GM18517 (cell line): Measurements from ENCODE around the gene PLD1.
"Not testable (repeated sequence)": the region's sequence is repeated elsewhere in the genome, so short reads cannot be mapped to it uniquely, and the experiment has no call there.

ENCODE experiments used
- ATAC-seq: cut with Tn5 transposase; IDR thresholded peaks from one replicate; pipeline ENCODE4 v1.9.1; 2021; ENCODE audit warnings: mild to moderate bottlenecking, moderate library complexity; ENCODE audit not compliant: unreplicated experiment

PLD1 gene

DNA sequence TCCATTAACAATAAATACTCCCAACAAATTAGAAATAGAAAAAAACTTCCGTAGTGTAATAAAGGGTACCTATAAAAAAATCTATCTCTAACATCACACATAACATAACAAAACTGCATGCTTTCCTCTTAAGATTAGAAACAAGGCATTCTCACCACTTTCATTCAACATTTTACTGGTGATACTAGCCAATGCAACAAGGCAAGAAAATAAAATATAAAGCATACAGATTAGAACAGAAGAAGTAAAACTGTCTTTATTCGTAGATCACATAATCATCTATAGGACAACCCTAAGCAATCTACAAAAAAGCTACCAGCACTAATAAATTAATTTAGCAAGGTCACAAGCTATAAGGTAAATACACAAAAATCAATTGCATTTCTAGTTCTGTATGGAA, 107.1 kb downstream of the PLD1 start:
- ATAC-seq = no peak

DNA sequence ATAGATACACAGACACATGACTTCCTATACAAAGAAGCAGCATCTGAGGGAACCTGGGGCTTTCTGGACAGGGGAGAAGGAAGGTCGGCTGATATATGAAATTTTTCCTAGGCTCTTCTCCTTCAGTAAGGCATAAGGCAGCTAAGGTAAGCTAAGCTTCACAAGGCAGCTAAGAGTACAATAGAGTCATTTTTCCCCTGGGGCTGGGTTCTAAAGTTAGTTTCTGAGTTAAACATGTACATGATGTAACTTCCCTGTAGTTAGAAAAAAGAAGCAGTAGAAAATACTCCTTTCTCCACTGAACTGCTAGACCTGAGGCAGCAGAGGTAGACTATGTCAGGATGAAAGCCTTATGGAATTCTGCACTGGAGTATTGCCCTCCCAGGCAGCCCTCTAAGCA, 109.6 kb downstream of the PLD1 start:
- ATAC-seq = no peak

DNA sequence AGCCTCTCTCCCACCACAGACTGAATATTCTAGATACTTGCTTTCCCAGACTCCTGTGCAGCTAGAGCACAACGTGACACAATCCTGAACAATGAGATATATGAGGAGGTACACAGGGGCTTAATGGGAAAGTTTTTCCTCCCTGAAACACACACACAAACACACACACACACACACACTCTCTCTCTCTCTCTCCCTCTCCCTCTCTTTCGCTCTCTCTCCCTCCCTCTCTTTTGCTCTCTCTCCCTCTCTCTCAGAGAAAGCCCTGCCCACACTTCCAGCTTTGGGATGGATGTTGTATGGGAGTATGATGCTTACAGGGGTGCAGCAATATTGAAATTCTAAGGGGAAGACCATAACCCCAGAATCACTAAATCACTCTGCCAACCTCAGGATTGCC, 110.1 kb downstream of the PLD1 start:
- no peak for ATAC-seq

DNA sequence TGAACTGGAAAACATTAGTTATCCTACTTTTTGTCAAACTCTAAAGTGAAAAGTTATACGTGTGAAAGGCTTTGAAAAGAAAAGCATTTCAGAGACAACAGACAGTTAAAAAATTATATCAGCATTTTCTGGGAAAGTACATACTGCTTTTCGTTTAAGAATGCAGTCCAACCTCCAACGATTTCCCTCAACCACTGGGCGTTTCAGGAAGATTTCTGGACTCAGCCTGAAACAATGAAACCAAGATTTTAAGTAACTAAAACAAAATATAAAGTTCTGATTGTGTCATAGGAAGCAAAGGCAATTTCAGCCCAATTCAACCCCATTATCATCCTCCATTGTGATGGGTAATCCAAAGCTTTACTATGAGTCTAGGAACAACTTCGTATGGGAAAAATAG, 110.7 kb downstream of the PLD1 start:
- ATAC-seq = no peak

DNA sequence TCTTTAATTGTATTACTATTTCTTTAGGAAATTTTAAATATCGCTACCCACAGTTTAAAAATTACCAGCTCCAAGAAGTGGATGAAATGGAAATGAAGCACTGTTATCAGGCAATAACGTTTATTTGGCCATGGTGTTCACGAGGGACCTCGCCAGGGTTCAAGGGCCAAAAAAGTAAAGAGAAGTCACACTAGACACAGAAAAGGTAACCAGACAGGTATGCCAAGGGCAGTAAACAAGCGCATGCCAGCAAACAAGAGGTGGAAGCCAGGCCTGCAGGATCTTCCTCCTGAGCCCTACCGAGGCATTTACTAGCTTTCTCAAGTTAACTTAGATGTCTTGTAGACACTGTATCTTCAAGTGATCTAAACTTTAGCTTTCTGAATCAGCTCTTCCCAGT, 113.5 kb downstream of the PLD1 start:
- no peak for ATAC-seq

DNA sequence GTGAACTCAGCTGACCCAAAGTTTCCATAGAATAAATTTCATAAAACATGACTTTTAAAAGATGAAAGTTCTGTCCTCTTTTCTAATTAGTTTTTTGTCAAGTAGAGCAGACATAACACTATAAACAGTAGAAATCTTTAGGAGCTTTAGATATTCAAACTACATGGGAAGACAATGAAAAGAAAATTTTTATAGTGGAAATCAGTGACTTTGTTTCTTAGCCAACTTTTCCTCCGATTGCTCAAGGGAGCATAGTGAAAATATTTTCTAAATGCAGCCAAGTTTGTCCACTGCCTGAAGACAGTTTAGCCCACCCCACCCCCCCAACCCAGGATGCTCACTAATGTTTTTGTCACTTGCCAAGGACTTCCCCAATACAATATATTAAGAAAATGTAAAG, 114.9 kb downstream of the PLD1 start:
- ATAC-seq = no peak

DNA sequence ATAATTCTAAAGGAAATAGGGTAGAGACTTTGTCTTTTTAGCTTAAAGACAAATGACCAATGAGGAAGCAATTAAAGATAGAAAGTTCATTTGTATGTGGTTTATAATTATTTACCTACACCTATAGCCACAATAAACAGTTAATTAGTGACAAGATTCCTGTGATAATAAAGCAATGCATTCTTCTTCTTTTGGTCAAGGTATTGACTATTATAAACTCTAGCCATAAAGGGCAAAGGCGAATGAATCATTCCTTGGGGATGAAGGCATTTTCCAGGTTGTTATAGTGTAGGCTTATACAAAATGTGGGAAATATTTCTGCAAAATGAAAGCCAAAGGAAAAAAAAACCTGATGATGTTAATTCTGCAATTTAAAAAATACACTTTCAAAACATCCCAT, 115.4 kb downstream of the PLD1 start:
- ATAC-seq = no peak

DNA sequence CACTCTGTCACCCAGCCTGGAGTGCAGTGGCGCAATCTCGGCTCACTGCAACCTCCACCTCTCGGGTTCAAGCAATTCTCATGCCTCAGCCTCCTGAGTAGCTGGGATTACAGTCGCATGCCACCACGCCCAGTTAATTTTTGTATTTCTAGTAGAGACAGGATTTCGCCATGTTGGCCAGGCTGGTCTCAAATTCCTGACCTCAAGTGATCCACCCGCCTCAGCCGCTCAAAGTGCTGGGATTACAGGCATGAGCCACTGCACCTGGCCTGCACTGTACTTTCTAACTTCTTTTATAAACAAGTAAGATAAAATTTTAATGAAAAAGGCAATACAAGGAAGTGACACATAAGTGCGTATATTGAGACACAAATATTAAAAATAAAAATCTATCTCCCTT, 117.7 kb downstream of the PLD1 start:
- not testable (repeated sequence) for ATAC-seq

DNA sequence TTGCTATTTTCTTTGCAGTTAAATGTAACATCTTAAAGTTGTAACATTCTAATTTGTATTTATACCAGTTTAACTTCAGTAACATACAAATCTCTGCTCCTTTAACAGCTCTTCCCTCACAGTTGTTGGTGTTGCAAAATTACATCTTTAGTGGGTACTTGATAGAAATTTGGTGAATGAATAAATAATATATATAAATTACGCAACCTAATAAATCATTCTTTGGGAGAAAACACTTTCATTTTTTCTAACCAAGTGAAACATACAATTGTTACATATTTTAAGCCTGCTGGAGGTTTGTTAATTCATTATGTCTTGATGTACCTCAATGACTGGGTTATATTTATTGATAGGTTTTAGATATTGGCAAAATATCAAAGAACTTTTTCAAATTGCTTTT, 118.8 kb downstream of the PLD1 start:
- no peak for ATAC-seq

DNA sequence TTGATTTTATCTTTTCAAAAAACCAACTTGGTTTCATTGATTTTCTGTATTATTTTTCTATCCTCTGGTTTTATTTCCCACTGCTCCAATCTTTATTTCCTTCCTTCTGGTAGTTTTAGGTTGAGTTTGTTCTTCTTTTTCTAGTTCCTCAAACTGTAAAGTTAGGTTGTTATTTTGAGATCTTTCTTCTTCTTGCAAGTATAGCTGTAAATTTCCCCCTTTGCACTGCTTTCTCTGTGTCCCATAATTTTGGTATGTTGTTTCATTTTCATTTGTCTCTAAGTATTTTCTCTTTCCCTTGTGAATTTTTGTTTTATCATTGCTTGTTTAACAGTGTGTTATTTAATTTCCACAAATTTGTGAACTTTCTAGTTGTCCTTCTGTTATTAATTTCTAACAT, 120.0 kb downstream of the PLD1 start:
- peak; percentile 57 for ATAC-seq

DNA sequence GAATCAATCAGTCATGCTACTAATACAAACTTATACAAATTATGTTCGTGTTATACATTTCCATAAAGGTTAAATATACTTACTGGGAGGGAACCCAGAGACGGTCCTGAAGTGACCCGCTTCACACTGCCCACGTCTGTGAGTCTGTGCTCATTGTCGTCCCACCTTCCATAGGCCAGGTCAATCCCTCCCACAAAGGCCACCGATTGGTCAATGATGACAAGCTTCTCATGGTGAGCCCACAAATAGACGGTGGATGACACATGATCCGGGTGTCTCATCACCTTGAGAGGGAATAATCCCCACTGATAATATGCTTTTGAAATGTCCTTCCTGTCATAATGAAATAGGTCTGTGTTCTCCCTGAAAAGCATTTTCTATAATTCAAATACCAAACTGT, 121.7 kb downstream of the PLD1 start:
- ATAC-seq = no peak

DNA sequence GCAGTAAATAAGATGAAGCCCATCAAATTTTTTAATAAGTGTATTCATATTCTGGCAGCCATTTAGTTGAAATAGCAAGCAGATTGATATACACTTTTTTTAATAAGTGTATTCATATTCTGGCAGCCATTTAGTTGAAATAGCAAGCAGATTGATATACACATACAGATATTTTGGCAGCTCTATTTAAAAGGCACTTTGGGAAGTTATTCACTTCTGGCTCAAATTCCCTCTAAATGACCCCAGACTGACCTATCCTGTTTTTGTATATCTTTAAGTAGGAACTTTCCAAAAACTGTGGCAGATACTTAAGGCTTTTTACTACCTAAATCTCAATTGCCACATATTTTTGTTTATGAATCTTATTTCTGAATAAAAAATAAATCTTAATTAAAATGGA, 122.3 kb downstream of the PLD1 start:
- ATAC-seq = no peak

DNA sequence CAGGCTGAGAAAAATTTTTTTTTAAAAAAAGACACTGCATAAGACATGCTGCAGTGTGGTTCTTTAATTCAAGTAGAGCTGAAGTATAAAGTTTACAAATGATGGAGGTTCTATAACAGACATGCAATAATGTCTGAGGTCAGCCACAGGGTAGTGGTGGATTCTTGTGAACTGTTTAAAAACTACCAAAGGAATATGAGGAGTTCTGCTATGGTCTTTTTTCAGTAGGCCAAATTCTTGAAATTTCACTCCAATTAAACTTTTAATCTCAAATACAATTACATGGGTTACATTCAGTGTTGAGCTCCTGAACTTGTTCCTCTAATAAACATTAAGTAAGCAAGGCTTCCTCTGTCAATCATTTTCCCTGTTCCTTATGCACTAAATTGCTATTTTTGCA, 122.7 kb downstream of the PLD1 start:
- no peak for ATAC-seq

DNA sequence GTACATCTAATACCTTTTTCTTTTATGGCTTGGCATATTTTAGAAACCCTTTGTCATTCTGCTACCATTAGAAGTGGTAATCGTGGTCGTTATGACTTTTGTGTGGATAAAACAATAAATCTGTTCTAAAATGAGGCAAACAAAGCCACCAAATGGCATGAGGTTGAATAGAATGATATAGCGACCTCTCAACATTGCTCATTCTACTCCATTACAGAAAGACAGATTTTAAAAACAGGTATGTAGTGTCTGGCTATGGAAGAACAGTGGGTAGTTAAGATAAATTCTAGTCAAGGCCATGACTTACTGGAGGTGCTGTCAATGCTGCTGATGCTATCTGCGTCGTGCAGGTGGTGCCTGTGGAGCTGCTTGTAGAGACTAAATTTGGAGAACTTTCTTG, 123.2 kb downstream of the PLD1 start:
- ATAC-seq = no peak

DNA sequence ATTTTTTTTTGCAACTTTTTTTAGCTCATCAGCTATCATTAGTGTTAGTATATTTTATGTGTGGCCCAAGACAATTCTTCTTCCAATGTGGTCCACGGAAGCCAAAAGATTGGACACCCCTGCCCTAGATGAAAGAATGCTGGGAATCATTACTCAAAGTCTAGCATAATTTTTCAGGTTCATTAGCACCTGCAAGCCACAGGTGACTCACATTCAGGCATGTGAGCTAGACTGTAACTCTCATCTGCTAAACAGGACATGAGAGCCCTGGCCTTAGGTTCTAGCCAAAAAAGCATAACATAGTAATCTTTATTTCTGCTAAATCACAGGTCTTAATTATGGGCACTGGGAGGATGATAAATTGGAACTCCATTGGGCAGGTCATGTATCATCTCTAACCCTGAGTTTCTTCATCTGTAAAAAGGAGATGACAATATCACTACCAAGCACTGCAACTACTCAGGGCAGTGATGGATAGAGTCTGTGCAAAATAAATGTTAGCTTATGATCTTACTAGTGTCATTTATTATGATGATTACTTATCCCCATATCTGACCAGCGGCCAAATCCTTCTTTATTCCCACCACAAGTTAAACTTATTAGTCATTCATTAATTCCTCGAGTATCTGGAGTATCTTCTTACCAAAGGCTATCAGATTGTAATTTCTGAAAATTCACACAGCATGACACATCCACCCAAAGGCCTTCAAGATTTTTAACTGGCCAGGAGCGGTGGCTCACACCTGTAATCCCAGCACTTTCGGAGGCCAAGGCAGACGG, 125.0 kb downstream of the PLD1 start:
- ATAC-seq = no peak

DNA sequence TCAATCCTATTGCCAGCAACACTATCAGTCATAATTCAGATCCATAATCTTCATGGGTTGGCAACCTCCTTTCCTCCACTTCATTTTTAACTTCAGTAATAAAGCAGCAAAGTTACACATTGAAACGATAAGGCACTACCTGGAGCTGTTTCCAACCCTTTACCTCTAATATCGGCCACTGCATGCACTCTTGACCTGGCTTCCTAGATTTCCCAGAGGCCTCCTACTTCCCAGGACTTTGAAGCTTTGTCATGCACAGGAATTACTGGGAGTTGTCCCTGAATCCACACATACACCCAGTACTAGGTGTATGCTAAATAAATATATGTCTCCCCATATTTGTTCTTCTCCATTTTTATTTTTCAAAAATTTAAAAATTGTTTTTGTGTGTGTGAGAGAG, 126.1 kb downstream of the PLD1 start:
- ATAC-seq = no peak

DNA sequence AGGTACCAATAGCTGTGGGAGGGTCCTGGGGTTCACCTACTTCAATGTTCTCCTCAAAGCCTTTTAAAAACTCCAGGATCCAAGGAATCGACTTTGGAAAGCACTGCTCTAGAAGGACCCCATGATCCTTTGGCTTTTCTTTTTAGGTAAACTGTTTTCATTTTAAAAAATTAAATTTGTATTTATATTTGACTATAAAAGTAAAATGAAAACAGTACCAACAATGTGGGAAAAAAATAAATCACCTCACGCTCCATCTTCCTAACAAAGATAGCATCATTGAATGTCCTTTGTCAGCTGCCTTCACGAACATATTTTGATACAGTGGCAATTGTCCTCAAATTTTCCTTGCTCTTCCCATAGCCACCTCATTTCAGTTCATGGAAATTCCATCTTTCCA, 127.5 kb downstream of the PLD1 start:
- ATAC-seq = no peak

DNA sequence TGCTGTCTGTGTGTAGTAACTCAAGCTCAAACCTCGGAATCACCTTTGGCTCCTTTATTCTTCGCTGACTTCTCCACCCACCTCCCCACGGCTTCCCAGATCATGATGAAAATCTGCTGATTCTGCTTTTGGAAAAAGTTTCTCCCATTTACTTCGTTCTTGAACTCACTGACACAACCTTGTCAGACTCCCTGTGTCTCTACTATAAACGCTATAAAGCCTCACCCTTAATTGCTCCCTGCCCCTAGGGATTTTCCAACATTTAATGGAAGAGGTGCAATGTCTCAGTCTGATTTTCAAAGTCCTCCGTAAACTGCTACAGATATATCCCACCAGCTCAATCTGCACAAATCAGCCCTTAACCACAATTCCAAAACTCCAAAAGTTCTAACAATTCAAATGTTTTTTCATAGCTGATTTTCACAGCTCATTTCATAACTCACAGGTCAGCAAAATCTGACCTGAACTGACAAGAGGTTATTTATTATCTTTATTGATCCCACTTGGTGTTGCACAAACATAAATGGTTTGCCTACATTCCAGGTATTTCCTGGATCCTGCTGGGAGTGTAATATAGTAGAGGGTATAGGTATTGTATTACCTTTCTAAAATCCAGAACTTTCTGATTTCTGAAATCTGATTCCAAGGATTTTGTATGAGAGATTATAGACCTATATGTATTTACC, 129.4 kb downstream of the PLD1 start:
- no peak for ATAC-seq

DNA sequence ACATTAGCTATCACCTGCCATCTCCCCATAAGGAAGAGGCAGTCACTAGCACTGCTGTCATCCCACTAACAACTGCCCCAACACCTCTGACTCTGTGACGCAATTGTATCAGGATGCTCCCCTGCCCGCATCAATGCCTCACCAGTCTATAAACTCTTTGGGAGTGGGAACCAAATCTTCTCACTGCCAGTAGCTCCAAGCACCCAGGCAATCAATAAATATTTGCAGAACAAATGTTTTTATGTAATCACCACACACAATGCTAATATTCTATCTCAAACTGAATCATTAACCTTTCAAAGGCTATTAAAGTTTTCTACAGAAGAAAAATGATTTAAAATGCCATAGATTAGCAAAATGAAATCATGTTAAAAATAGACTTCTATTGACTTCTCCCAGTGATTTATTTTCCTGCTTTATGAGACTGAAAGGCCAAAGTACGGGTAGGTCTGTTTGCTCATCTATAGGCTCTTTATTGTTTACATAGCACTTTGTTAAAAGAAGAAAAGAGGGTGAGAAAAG, 131.3 kb downstream of the PLD1 start:
- ATAC-seq = no peak

DNA sequence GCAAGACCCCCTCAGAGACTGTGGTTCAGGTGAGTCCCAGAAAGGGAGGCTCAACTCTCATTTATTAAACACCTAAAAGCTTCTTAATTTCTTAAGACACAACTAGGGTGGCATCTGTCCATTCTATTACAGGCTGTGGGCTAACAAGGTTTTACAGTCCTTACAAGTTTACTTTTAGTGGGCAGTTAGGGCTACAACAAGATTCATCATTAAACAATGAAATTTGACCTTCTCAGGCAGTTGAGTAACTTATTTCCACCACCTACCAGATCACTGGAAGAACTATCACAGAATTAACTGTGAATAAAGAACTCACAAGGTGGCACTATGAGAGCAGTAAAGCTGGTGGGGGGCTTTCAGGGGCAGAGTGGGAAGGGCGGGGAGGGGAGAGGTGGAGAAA, 132.6 kb downstream of the PLD1 start:
- no peak for ATAC-seq

DNA sequence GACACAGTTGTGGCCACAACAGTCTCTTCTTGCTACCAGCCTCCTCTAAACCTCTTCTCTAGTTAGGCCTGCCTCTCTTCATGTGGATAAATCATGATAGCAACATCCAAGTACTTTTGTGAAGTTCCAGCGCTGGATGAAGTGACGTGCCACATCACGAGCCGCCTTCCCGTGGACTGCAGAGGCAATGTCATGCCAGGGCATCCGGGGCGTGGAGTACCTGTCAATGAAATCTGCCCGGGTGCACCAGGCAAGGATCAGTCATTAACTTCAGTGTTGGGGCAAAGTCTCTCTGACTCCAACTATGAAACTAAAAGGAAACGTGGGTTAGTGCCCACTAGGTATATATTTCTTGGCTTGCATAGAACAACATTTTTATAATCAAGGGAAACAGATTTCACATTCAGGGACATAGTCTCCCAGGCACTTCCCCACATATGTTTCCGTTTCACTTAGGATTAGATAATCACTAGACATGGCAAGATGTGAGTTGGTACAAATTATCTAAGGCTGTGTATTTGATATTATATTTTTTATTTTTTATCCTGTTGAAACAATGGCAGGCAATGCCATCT, 133.6 kb downstream of the PLD1 start:
- no peak for ATAC-seq

DNA sequence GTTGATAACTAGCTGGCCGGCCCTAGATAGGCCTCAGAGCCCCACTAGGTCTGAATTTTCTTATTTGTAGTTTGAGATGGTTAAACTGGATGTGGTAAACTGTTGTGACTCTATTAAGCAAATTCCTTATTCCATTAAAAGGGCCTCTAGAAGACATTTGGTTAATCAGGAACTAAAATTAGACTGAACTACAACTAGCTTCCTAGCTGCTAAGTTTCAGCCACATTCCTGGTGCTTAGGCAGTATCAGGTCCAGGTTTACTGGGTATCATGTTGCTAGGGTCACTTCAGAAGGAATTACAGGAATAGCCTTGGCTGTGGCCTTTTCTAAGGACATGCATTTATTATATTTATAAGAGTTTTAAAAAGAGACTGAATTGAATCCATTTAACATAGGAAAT, 136.3 kb downstream of the PLD1 start:
- no peak for ATAC-seq
